ENCODE measurements around the gene TMEM182. TPM values are rescaled to one million over a fixed set of nuclear protein-coding genes. Genes with fewer than 3 reads are reported as not detected.

TMEM182 gene
- total and polyA plus RNA-seq, 2 of the 4 experiments (the other 2 are of a cell fraction): 1.3 to 1.4 TPM

- no peaks in the 10 kb centered on the region for H3K36me3 ChIP-seq (ENCODE audit: control insufficient read depth, insufficient read depth, low read length)
- H2BK20ac ChIP-seq (ENCODE audit: low read depth, low read length): no peak overlapping the region
- no peak for DNase-seq
- no peak overlapping the region for H3K14ac ChIP-seq (replicated peaks; ENCODE audit: low read depth, low read length)
- WGBS, 2 experiments (ENCODE audit: extremely low coverage in 2 of 2, insufficient read length in 1 of 2): no CpG with 5 or more reads among the region's 5 CpGs
- no peak overlapping the region for H2AK5ac ChIP-seq (ENCODE audit: low read depth, low read length)
- H3K4me2 ChIP-seq (ENCODE audit: low read depth, low read length): no peak overlapping the region
- H4K91ac ChIP-seq (ENCODE audit: insufficient read depth, low read depth, low read length): no peak overlapping the region
- TF ChIP-seq RFX5 (IDR thresholded peaks at IDR 0.05; ENCODE audit: low read depth, low read length) (no peak), USF2 (IDR thresholded peaks at IDR 0.05; ENCODE audit: low read depth, low read length) (no peak), FOS (IDR thresholded peaks at IDR 0.05; ENCODE audit: low read depth, low read length) (no peak), CTCF (conservative IDR thresholded peaks at IDR 0.05; ENCODE audit: low read depth, low read length) (no peak), RCOR1 (IDR thresholded peaks at IDR 0.05; ENCODE audit: insufficient replicate concordance, low read length) (no peak), MXI1 (IDR thresholded peaks at IDR 0.05; ENCODE audit: borderline replicate concordance, low read depth, low read length) (no peak), RAD21 (IDR thresholded peaks at IDR 0.05; ENCODE audit: low read length) (no peak), NFE2L2 (IDR thresholded peaks at IDR 0.05; ENCODE audit: low read depth, low read length) (no peak), MAZ (IDR thresholded peaks at IDR 0.05; ENCODE audit: borderline replicate concordance, low read depth, low read length) (no peak), BHLHE40 (IDR thresholded peaks at IDR 0.05; ENCODE audit: low read depth, low read length) (no peak), POLR2A (IDR thresholded peaks at IDR 0.05; ENCODE audit: low read depth, low read length) (no peak), CHD1 (IDR thresholded peaks at IDR 0.05; ENCODE audit: low read depth, low read length) (no peak), ELK1 (IDR thresholded peaks at IDR 0.05; ENCODE audit: borderline replicate concordance, low read depth, low read length) (no peak), SMC3 (IDR thresholded peaks at IDR 0.05; ENCODE audit: low read depth, low read length) (no peak), MAFK (IDR thresholded peaks at IDR 0.05; ENCODE audit: low read depth, low read length) (no peak)
- intact Hi-C loops (cut with micrococcal nuclease) (no loop called here), in situ Hi-C loops (cut with MboI; ENCODE audit: low sequenced_read_pairs) (no loop called here), dilution Hi-C loops (cut with HindIII; ENCODE audit: low sequenced_read_pairs, unreplicated experiment) (no loop called here)
- no peak overlapping the region for H3K23ac ChIP-seq (ENCODE audit: low read depth, low read length)
- no peaks in the 10 kb centered on the region for H3K9me1 ChIP-seq (ENCODE audit: insufficient read depth, low read length)
- no peak overlapping the region for H3K27ac ChIP-seq (ENCODE audit: insufficient read depth, low read length)
- H3K9me3 ChIP-seq (ENCODE audit: control insufficient read depth, insufficient read depth, low read length): no peaks in the 10 kb centered on the region
- no peak overlapping the region for H4K5ac ChIP-seq (ENCODE audit: low read depth, low read length)
- H3K9ac ChIP-seq (ENCODE audit: low read depth, low read length): no peak overlapping the region
- H2BK120ac ChIP-seq (ENCODE audit: low read depth, low read length): no peak overlapping the region
- no peak overlapping the region for H4K8ac ChIP-seq (ENCODE audit: low read depth in 2 of 2, low read length in 2 of 2)
- H2BK15ac ChIP-seq (ENCODE audit: low read depth, low read length): no peak overlapping the region
- no peak overlapping the region for H3K4ac ChIP-seq (ENCODE audit: low read depth, low read length)
- H3K18ac ChIP-seq (ENCODE audit: low read depth, low read length): no peak overlapping the region
- H2AFZ ChIP-seq (replicated peaks; ENCODE audit: low read length, poor library complexity): no peak overlapping the region
- POLR2A ChIA-PET (ENCODE audit: unreplicated experiment): no interaction called here
- H3K27me3 ChIP-seq (ENCODE audit: control insufficient read depth, insufficient read depth, low read length): peaks cover 3% of the 10 kb centered on the region; the same call in 1 of the 2 replicates
- H2AK9ac ChIP-seq (replicated peaks; ENCODE audit: low read depth, low read length, poor library complexity): no peak overlapping the region
- H4K20me1 ChIP-seq (ENCODE audit: insufficient read depth, low read length): no peaks in the 10 kb centered on the region
- no peak overlapping the region for H3K4me3 ChIP-seq (ENCODE audit: insufficient read depth, low read depth, low read length)
- no peak overlapping the region for H2BK5ac ChIP-seq (ENCODE audit: low read depth, low read length, poor library complexity, severe bottlenecking)
- no TSS peak for BruUV-seq (replicated peaks)
- H3K4me1 ChIP-seq (ENCODE audit: control insufficient read depth, insufficient read depth, low read length): peaks cover 5% of the 10 kb centered on the region; the same call in 1 of the 2 replicates
- no peaks in the 10 kb centered on the region for H3K79me1 ChIP-seq (ENCODE audit: low read depth in 1 of 2, low read length in 2 of 2)
- CTCF ChIA-PET: no interaction called here
- ATAC-seq (ENCODE audit: low read depth): no peak
- no peak overlapping the region for H3K56ac ChIP-seq (ENCODE audit: extremely low read depth, insufficient read depth, low read length)
Observed at GRCh38 chr2:102788216-102788884, 26.5 kb downstream of the TMEM182 start.

All from IMR-90 (cell line).